Superior temporal gyrus (tissue), 1 donor: Measurements from ENCODE around the gene TAP2.

Experiments
- DNase-seq: peaks from one replicate; pipeline ENCODE4 v3.0.0-alpha.2; 2016; ENCODE audit errors: extremely low spot score

The TAP2 gene

GRCh38 chr6:32854376-32855178 lies 16.0 kb upstream of the TAP2 start:
- peak; percentile 67 for DNase-seq

DNA sequence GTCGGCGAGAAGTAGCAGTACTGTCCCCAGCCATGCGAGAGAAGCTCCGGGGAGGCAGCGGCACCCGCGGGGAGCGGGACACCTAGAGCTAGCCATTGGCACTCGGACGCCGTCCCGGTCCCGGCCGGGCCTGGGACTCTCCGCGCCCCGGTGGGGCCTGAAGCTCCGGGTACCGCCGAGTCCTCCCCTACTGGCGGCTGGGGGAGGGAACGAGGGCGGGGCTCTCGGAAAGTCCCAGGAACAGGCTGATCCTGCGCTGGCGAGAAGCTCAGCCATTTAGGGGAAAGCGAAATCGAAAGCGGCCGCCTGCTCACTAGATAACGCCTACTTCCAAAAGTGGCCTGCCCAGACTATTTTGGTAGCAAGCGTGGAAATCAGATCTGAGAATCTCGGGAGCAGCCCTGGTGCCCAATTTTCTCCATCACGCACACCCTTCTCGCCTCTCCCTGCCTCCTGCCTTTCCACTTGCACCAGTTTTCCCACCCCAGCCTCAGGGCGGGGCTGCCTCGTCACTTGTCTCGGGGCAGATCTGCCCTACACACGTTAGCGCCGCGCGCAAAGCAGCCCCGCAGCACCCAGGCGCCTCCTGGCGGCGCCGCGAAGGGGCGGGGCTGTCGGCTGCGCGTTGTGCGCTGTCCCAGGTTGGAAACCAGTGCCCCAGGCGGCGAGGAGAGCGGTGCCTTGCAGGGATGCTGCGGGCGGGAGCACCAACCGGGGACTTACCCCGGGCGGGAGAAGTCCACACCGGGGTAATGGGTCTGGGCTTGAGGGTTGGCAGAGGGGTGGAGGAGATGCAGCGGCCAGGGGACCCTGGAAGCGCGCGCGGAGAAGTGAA lies 15.2 kb upstream of the TAP2 start, which contains the start of the genes PSMB9 and TAP1:
PSMB9 (plus strand) TSS at position 652 of the 835 bp plus-strand sequence; CDS start at position 690, 38 bp downstream.
TAP1 (minus strand) TSS at position 164 of the 835 bp plus-strand sequence; CDS start at position 96, 68 bp downstream.
- DNase-seq, result peak; percentile 94

- peak; percentile 57 for DNase-seq
Observed at GRCh38 chr6:32852844-32853540, 14.5 kb upstream of the TAP2 start.

GRCh38 chr6:32852018-32852843 lies 13.7 kb upstream of the TAP2 start:
- DNase-seq, result no peak

GRCh38 chr6:32851025-32851424 lies 12.5 kb upstream of the TAP2 start:
- DNase-seq, result no peak

- no peak for DNase-seq
Observed at GRCh38 chr6:32849126-32849525, 10.6 kb upstream of the TAP2 start.

- DNase-seq, result no peak
Observed at GRCh38 chr6:32847795-32848194, 9.3 kb upstream of the TAP2 start.

- DNase-seq, result no peak
Observed at GRCh38 chr6:32847004-32847403, 8.5 kb upstream of the TAP2 start.

DNA sequence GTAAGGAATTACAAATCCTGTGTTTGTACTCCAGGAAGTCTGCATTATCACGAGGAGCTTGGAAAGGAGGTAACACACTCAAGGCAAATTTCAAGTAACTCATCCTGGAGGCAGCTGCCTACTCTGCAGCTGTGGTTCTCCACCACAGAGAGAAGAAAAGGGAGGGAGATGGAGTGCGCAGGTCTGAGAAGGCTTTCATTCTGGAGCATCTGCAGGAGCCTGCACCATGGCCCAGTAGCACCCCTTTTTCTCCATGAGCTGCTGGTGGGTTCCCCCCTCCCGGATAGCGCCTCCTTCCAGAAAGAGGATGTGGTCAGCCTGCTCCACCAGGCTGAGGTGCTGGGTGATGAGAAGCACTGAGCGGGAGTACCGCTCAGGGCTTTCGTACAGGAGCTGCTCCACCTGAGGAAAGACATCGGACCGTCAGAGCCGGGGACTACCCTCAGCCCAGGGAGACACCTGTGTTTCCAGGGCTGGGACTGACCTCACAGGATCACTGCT lies 6.9 kb upstream of the TAP2 start:
- no peak for DNase-seq

DNA sequence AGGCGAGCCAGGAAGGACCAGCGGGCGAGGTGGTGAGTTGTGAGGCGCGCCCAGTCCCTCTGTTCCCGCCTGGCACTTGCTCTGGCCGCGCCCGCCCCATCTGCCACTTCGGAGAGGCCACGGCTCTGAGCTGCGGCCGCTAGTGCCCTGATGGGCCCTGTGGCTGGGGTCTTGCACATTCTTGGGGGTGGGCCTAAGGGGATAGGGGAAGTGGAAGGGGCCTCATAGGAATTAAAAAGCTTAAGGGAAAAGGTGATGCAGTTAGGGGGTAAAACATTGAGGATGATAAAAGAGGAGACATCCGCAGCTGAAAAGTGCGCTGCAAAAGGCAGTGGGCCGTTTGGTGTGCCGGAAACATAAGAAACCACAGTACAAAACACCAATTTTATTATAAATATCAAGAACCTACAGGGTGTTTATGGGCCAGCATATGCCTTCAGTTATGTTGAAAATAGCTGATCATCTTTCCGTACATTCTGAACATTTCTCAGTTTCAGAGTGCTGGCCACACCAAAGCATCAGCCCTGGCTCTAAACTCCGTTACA lies 6.4 kb upstream of the TAP2 start:
- no peak for DNase-seq

GRCh38 chr6:32843979-32844838 lies 5.7 kb upstream of the TAP2 start, which contains the start of gene PSMB8:
Gene PSMB8 (minus strand): TSS chr6:32844047. CDS start chr6:32843996, 51 bp downstream.
- DNase-seq, result peak; percentile 94

- no peak for DNase-seq
Observed at GRCh38 chr6:32843331-32843978, 4.9 kb upstream of the TAP2 start.

GRCh38 chr6:32842690-32843089 lies 4.2 kb upstream of the TAP2 start:
- DNase-seq, result no peak

- DNase-seq, result no peak
Observed at GRCh38 chr6:32842021-32842650, 3.6 kb upstream of the TAP2 start.

- DNase-seq, result no peak
Observed at GRCh38 chr6:32840604-32841246, 2.2 kb upstream of the TAP2 start.

DNA sequence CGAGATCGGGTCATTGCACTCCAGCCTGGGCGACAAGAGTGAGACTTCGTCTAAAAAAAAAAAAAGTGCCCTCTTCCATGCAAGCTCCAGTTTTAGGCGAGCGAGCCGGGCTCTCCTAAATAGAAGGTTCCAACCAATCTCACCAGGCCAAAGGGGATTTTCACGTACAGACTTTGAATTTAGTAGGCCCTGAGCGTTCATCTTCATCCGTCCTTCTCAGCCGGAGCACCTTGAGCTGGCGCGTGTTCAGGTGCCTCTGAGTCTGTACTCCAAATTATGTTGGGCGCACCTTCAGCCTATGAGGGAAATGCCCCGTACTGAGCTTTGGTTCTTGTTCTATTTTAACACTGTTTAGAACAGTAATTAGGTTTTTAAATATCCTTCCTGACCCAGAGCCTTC lies 817 bp upstream of the TAP2 start:
- no peak for DNase-seq

DNA sequence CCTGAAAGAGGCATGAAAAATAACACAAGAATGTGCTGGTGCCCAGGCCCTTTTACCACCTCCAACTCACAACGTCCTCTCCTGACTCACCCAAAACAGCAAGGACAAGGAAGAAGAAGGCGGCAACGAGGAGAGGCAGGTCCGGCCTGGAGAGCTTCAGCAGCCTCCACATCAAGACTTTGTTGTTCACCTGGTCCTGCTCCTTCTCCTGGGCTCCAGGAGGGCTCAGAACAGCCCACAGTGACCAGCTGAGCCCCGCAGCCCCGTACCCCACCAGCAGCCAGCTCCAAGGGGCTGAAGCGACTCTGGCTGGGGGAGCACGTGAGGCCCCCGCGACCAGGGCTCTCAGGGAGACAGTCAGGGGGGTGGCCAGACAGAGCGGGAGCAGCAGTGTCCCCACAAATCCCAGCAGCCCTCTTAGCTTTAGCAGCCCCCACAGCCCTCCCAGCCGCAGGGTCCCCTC lies 857 bp downstream of the TAP2 start:
- no peak for DNase-seq

DNA sequence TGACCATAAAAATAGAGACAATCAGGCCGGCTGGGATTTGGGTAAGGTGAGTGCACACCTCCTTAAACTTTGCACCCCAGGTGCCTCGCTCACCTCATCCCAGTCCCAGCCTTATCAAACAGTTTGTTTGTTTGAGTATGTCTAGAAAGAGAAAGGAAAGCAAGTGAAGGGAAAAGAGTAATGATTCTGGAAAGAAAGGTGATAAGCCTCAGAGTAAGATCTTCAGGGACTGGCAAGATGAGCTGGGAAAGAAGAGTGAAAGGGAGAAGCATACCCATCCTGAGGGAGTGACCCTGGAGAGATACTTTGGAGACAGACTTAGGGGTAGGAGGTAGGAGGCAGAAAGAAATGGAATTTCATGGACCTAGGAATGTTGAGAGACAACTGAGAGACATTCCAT lies 1.7 kb downstream of the TAP2 start:
- no peak for DNase-seq
